IMR-90 (cell line): ENCODE measurements around the gene PRKCB. TPM values are rescaled to one million over a fixed set of nuclear protein-coding genes. Genes with fewer than 3 reads are reported as not detected.
A peak's percentile ranks its signal among the peaks of the same experiment; 100 is the strongest.

Source experiments
- ATAC-seq: fragments of 200-7000 bp; cut with Tn5 transposase; 2 replicates; pipeline ENCODE4 v1.9.1; 2020; ENCODE audit warnings: low read depth, mild to moderate bottlenecking, moderate library complexity
- Bru-seq: library from RNA; stranded (reverse); fragments of 400-500 nt; gene quantifications from one replicate; lab custom pipeline; 2021; lab: Mats Ljungman, UMichigan
- BruChase-seq, 2 experiments: library from RNA; stranded (reverse); fragments of 400-500 nt; gene quantifications; one replicate each; lab custom pipeline; 2021; lab: Mats Ljungman, UMichigan
- BruUV-seq: library from RNA; stranded (reverse); fragments of 400-500 nt; replicated peaks from 2 replicates; lab custom pipeline; 2021; lab: Mats Ljungman, UMichigan
- CTCF ChIA-PET: fragments of 300-600 bp; formaldehyde crosslinking; extraction: SDS; loops from one replicate; lab custom pipeline; 2021; ENCODE audit warnings: antibody characterized with exemption; lab: Yijun Ruan, JAX
- POLR2A ChIA-PET: fragments of 300-600 bp; sonication (Branson Sonifier 250); formaldehyde crosslinking; loops from one replicate; lab custom pipeline; 2022; ENCODE audit warnings: antibody characterized with exemption; ENCODE audit not compliant: unreplicated experiment; lab: Charles Lee
- DNase-seq: peaks from one replicate; pipeline ENCODE4 v3.0.0; 2013
- H2AFZ ChIP-seq: replicated peaks from 2 replicates; pipeline ENCODE3; 2013; ENCODE audit warnings: low read length, mild to moderate bottlenecking; ENCODE audit not compliant: poor library complexity
- H2AK5ac ChIP-seq: 2 replicates; pipeline ENCODE4 v1.6.1; 2013; ENCODE audit warnings: low read depth, low read length, inconsistent platforms
- H2AK9ac ChIP-seq: replicated peaks from 2 replicates; pipeline ENCODE3; 2013; ENCODE audit warnings: mild to moderate bottlenecking, low read depth, low read length, moderate library complexity; ENCODE audit not compliant: poor library complexity
- H2BK120ac ChIP-seq: 2 replicates; pipeline ENCODE4 v1.6.1; 2013; ENCODE audit warnings: low read depth, low read length, inconsistent platforms
- H2BK15ac ChIP-seq: 3 replicates; pipeline ENCODE4 v1.6.1; 2013; ENCODE audit warnings: low read depth, low read length, inconsistent platforms
- H2BK20ac ChIP-seq: 2 replicates; pipeline ENCODE4 v1.6.1; 2013; ENCODE audit warnings: low read depth, mild to moderate bottlenecking, inconsistent platforms, low read length, moderate library complexity
- H2BK5ac ChIP-seq: 2 replicates; pipeline ENCODE4 v1.6.1; 2013; ENCODE audit warnings: mild to moderate bottlenecking, low read depth, low read length, inconsistent platforms; ENCODE audit not compliant: poor library complexity, severe bottlenecking
- H3K14ac ChIP-seq: replicated peaks from 2 replicates; pipeline ENCODE4 v1.6.1; 2013; ENCODE audit warnings: low read depth, low read length, inconsistent platforms
- H3K18ac ChIP-seq: 2 replicates; pipeline ENCODE4 v1.6.1; 2013; ENCODE audit warnings: low read depth, low read length, control low read depth
- H3K23ac ChIP-seq: 2 replicates; pipeline ENCODE4 v1.6.1; 2013; ENCODE audit warnings: low read depth, low read length, inconsistent platforms
- H3K27ac ChIP-seq: 2 replicates; pipeline ENCODE4 v1.5.1; 2013; ENCODE audit warnings: mild to moderate bottlenecking, control low read depth, low read length; ENCODE audit not compliant: insufficient read depth
- H3K27me3 ChIP-seq: 2 replicates; pipeline ENCODE4 v1.6.1; 2013; ENCODE audit warnings: low read length; ENCODE audit not compliant: control insufficient read depth, insufficient read depth
- H3K36me3 ChIP-seq: 2 replicates; pipeline ENCODE4 v1.6.1; 2013; ENCODE audit warnings: low read length, mixed read lengths; ENCODE audit not compliant: control insufficient read depth, insufficient read depth
- H3K4ac ChIP-seq: 2 replicates; pipeline ENCODE4 v1.6.1; 2013; ENCODE audit warnings: low read depth, low read length, inconsistent platforms
- H3K4me1 ChIP-seq: 2 replicates; pipeline ENCODE4 v1.6.1; 2013; ENCODE audit warnings: low read length, mixed read lengths; ENCODE audit not compliant: control insufficient read depth, insufficient read depth
- H3K4me2 ChIP-seq: 2 replicates; pipeline ENCODE4 v1.6.1; 2013; ENCODE audit warnings: low read depth, mild to moderate bottlenecking, control low read depth, low read length, moderate library complexity
- H3K4me3 ChIP-seq: 2 replicates; pipeline ENCODE4 v1.5.1; 2013; ENCODE audit warnings: low read depth, mild to moderate bottlenecking, control low read depth, low read length, moderate library complexity; ENCODE audit not compliant: insufficient read depth
- H3K56ac ChIP-seq: 2 replicates; pipeline ENCODE4 v1.6.1; 2013; ENCODE audit warnings: low read length, inconsistent platforms; ENCODE audit not compliant: insufficient read depth; ENCODE audit errors: extremely low read depth
- H3K79me1 ChIP-seq, 2 experiments: 2 replicates each; pipeline ENCODE4 v1.6.1; 2013; ENCODE audit warnings: low read length in 2 of 2, inconsistent platforms in 1 of 2, low read depth in 1 of 2
- H3K9ac ChIP-seq: 2 replicates; pipeline ENCODE4 v1.6.1; 2013; ENCODE audit warnings: low read depth, low read length, control low read depth
- H3K9me1 ChIP-seq: 2 replicates; pipeline ENCODE4 v1.6.1; 2013; ENCODE audit warnings: low read length, inconsistent platforms; ENCODE audit not compliant: insufficient read depth
- H3K9me3 ChIP-seq: 2 replicates; pipeline ENCODE4 v1.6.1; 2013; ENCODE audit warnings: low read length; ENCODE audit not compliant: control insufficient read depth, insufficient read depth
- H4K20me1 ChIP-seq: 2 replicates; pipeline ENCODE4 v1.6.1; 2013; ENCODE audit warnings: low read length, inconsistent platforms; ENCODE audit not compliant: insufficient read depth
- H4K5ac ChIP-seq: 2 replicates; pipeline ENCODE4 v1.6.1; 2013; ENCODE audit warnings: mild to moderate bottlenecking, low read depth, low read length, control low read depth
- H4K8ac ChIP-seq, 2 experiments: 2 replicates each; pipeline ENCODE4 v1.6.1; 2013; ENCODE audit warnings: low read depth in 2 of 2, low read length in 2 of 2, control low read depth in 1 of 2, inconsistent platforms in 1 of 2
- H4K91ac ChIP-seq: 2 replicates; pipeline ENCODE4 v1.6.1; 2013; ENCODE audit warnings: low read depth, low read length, inconsistent platforms; ENCODE audit not compliant: insufficient read depth
- NFE2L2 ChIP-seq: fragments of 150-350 bp; IDR thresholded peaks from 2 replicates; pipeline ENCODE4 v1.6.1; 2016; ENCODE audit warnings: low read depth, mild to moderate bottlenecking, low read length
- WGBS, 2 experiments: methylation state at CpG; one replicate each; pipeline versions ENCODE4 v1.1.5 to v1.1.7; 2013; ENCODE audit warnings: missing lambda C conversion rate in 2 of 2; ENCODE audit not compliant: insufficient read length in 1 of 2; ENCODE audit errors: extremely low coverage in 2 of 2; 5-methylcytosine and 5-hydroxymethylcytosine counted together
- dilution Hi-C: fragments of 300-500 bp; cut with HindIII; formaldehyde crosslinking; loops from one replicate; pipeline ENCODE4 v1.14.3; 2018; ENCODE audit warnings: low sequenced_read_pairs; ENCODE audit not compliant: unreplicated experiment
- in situ Hi-C: fragments of 300-500 bp; cut with MboI; formaldehyde crosslinking; loops from 3 replicates; pipeline ENCODE4 v1.14.3; 2019; ENCODE audit warnings: low sequenced_read_pairs, inconsistent platforms, mixed read lengths
- intact Hi-C: fragments of 100-400 bp; cut with micrococcal nuclease; formaldehyde crosslinking; loops from 2 replicates; pipeline ENCODE4 v1.10.0; 2022
- long read RNA-seq: library from polyadenylated mRNA; unstranded; transcript quantifications from one replicate; pipeline ENCODE4 v2.0.0, GENCODE V29; 2021; ENCODE audit not compliant: unreplicated experiment
- polyA plus RNA-seq, 3 experiments: library from polyadenylated mRNA; depleted of rRNA; stranded (reverse); fragments of >200 nt; gene quantifications; 2 replicates each; pipeline ENCODE4 v1.2.3, GENCODE V29; 2012; ENCODE audit warnings: low replicate concordance in 1 of 3
- total RNA-seq: library from RNA; depleted of rRNA; stranded (reverse); fragments of >200 nt; gene quantifications from 2 replicates; pipeline ENCODE4 v1.2.3, GENCODE V29; 2012; rRNA removed
- TF ChIP-seq, protein P1 (sequence below): conservative IDR thresholded peaks from 2 replicates; pipeline ENCODE4 v1.5.1; 2012; ENCODE audit warnings: mild to moderate bottlenecking, low read depth, low read length, improper control_type of control experiment

PRKCB gene
- under 0.01 TPM in 1 of 2 replicates, not detected in the other for total RNA-seq
- not detected in 2 replicates for polyA plus RNA-seq (2012; rRNA removed)
- polyA plus RNA-seq (2012; cell fraction: cytosol; rRNA removed): not detected in 2 replicates
- polyA plus RNA-seq (2012; cell fraction: nucleus; rRNA removed; ENCODE audit: low replicate concordance): not detected in 2 replicates
- Bru-seq, nascent RNA: percentile 1 among the genes with signal in this experiment
- BruChase-seq, experiment 1, labeled RNA remaining after a 6-hour chase: percentile 2 among the genes with signal in this experiment
- BruChase-seq, experiment 2, labeled RNA remaining after a 2-hour chase: percentile 2 among the genes with signal in this experiment
- long read RNA-seq: 0 reads

GRCh38 chr16:23835390-23836077 is at the start of gene PRKCB:
Gene PRKCB, plus strand, starts transcription at chr16:23835983.
- dilution Hi-C loops (no loop called here), in situ Hi-C loops (no loop called here), intact Hi-C loops (loop anchor here (5.0 kb wide), 1 partner anchor 72 kb away; no protein-coding TSS in a partner anchor)
- H4K91ac ChIP-seq: no peak within 1 kb of the TSS
- no peak within 1 kb of the TSS for H2BK5ac ChIP-seq
- TF ChIP-seq, protein P1, sequence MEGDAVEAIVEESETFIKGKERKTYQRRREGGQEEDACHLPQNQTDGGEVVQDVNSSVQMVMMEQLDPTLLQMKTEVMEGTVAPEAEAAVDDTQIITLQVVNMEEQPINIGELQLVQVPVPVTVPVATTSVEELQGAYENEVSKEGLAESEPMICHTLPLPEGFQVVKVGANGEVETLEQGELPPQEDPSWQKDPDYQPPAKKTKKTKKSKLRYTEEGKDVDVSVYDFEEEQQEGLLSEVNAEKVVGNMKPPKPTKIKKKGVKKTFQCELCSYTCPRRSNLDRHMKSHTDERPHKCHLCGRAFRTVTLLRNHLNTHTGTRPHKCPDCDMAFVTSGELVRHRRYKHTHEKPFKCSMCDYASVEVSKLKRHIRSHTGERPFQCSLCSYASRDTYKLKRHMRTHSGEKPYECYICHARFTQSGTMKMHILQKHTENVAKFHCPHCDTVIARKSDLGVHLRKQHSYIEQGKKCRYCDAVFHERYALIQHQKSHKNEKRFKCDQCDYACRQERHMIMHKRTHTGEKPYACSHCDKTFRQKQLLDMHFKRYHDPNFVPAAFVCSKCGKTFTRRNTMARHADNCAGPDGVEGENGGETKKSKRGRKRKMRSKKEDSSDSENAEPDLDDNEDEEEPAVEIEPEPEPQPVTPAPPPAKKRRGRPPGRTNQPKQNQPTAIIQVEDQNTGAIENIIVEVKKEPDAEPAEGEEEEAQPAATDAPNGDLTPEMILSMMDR: no peak
- TF ChIP-seq NFE2L2: no peak
- peak; percentile 95 for ATAC-seq
- no peak within 1 kb of the TSS for H3K27ac ChIP-seq
- no peaks in the 10 kb centered on the region for H3K79me1 ChIP-seq
- no peak within 1 kb of the TSS for H3K23ac ChIP-seq
- H2AK5ac ChIP-seq: no peak within 1 kb of the TSS
- no peaks in the 10 kb centered on the region for H3K9me3 ChIP-seq
- H3K27me3 ChIP-seq: peaks cover 19% of the 10 kb centered on the region
- no peak within 1 kb of the TSS for H2BK15ac ChIP-seq
- no peaks in the 10 kb centered on the region for H3K4me1 ChIP-seq
- H4K20me1 ChIP-seq: no peaks in the 10 kb centered on the region
- no peak within 1 kb of the TSS for H3K4ac ChIP-seq
- no TSS peak for BruUV-seq
- no peak within 1 kb of the TSS for H3K56ac ChIP-seq
- H2BK20ac ChIP-seq: no peak within 1 kb of the TSS
- no peak within 1 kb of the TSS for H2AK9ac ChIP-seq
- no peak within 1 kb of the TSS for H3K14ac ChIP-seq
- H3K18ac ChIP-seq: no peak within 1 kb of the TSS
- peak within 1 kb of the TSS; percentile 32 for H2AFZ ChIP-seq
- CTCF ChIA-PET: no interaction called here
- POLR2A ChIA-PET: no interaction called here
- peak within 1 kb of the TSS; percentile 34; the same call in 1 of the 2 replicates for H3K4me2 ChIP-seq
- no peak within 1 kb of the TSS for H4K8ac ChIP-seq
- no peak within 1 kb of the TSS for H3K9ac ChIP-seq
- H3K36me3 ChIP-seq: no peaks in the 10 kb centered on the region
- WGBS, 2 experiments: 1% methylated on average over 25 of the region's 63 CpGs; no CpG with 5 or more reads in 1 of the 2 experiments
- H3K9me1 ChIP-seq: no peaks in the 10 kb centered on the region
- H4K5ac ChIP-seq: no peak within 1 kb of the TSS
- H2BK120ac ChIP-seq: no peak within 1 kb of the TSS
- peak; percentile 14 for DNase-seq
- H3K4me3 ChIP-seq: no peak within 1 kb of the TSS
